HG02885 (cell line): ENCODE results near the gene DOP1B.
A peak's percentile ranks its signal among the peaks of the same experiment; 100 is the strongest.
"Not testable (repeated sequence)": the region's sequence is repeated elsewhere in the genome, so short reads cannot be mapped to it uniquely, and the experiment has no call there.

Source experiments
- ATAC-seq: cut with Tn5 transposase; IDR thresholded peaks from one replicate; pipeline ENCODE4 v1.9.1; 2021; ENCODE audit warnings: mild to moderate bottlenecking; ENCODE audit not compliant: unreplicated experiment, poor library complexity

The DOP1B gene

DNA sequence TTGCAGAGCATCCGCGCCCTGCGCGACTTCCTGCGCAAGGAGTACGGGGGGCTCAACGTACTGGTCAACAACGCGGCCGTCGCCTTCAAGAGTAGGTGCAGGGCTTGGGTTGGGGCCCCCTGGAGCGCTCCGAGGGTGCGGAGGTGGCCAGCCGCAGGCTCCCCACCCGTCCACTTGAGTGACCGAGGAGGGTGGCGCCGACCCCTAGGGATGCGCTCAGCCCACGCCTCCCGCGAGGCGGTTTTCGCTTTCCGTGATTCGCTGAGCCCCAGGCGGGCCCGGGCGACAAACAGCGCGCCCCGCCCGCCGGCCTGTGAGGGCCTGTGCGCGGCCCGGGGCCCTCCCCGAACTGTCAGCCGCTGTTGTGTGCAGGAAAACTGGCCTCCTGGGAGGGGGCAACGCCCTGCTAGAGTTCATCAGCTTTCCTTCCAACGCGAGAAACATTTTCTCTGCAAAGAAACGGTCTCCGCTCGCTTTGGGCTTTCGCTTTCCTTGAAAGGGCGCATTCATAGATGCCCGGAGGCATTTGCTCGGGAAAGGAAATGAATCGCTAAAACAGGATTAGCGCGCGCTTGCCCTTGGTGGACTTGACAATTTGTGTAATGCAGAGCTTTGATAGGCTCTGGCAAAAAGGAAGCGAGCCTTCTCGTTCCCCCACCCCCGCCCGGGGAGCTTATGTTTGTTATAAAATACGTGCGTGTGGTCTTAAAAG lies 21.1 kb upstream of the DOP1B start:
- ATAC-seq, result peak; percentile 73

DNA sequence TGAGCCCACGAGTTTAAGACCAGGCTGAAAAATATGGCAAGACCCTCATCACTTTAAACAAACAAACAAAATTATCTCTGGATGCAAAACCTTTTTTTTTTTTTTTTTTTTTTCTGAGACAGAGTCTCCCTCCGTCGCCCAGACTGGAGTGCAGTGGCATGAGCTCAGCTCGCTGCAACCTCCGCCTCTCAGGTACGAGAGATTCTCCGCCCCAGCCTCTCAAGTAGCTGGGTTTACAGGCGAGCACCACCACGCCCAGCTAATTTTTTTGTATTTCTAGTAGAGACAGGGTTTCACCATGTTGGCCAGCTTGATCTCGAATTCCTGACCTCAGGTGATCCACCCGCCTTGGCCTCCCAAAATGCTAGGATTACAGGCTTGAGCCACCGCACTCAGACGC lies 16.8 kb upstream of the DOP1B start:
- ATAC-seq, result not testable (repeated sequence)

DNA sequence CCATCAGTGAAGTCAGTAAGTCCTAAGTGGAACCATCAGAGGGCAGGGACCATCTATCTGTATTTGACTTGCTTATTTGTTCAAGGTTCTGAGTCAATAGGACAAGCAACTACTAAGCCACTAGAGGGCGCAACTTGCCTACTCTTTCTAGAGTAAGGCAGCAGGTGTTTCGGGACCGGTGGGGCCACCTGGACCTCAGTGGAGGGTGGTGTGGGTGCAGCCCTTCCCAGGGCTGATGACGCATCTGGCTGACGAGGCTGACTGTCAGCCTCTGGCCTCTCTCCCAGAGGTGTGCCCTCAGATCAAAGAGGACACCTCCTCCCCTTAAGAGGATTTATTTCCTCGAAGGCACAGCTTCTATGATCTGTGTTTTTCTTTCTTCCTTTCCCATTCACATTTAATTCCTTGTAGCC lies 15.1 kb upstream of the DOP1B start:
- no peak for ATAC-seq

DNA sequence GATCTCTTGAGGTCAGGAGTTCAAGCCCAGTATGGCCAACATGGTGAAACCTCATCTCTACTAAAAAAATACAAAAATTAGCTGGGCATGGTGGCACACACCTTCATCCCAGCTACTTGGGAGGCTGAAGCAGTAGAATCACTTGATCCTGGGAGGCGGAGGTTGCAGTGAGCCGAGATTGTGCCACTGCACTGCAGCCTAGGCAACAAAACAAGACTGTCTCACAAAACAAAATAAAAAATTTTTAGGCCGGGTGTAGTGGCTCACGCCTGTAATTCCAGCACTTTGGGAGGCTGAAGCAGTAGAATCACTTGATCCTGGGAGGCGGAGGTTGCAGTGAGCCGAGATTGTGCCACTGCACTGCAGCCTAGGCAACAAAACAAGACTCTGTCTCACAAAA lies 12.4 kb upstream of the DOP1B start:
- ATAC-seq, result not testable (repeated sequence)

DNA sequence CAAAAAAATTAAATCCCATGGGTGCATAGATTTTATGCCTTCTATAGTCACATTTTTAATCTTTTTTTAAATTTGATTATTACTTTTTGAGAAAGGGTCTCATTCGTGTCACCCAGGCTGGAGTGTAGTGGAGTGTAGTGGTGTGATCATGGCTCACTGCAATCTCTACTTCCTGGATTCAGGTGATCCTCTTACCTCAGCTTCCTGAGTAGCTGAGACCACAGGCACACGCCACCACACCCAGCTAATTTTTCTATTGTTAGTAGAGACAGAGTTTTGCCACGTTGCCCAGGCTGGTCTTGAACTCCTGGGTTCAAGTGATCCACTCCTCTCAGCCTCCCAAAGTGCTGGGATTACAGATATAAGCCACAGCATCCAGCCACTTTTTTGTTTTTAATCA lies 11.4 kb upstream of the DOP1B start:
- ATAC-seq, result no peak

DNA sequence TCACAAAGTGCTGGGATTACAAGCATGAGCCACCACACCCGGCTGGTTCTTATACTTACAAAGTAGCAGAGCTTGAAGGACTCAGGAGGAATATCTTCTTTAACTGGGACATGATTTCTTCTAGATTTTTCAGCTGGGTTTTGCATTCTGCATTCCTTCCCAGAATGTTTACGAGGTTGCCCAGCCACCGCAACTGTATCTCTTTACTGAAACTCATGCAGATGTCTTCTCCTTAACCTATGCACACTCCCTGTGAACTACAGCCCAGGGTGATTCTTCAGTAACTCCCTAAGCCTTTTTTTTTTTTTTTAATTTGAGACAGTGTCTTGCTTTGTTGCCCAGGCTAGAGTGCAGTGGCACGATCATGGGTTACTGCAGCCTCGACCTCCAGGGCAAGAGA lies 8.7 kb upstream of the DOP1B start:
- ATAC-seq, result no peak

DNA sequence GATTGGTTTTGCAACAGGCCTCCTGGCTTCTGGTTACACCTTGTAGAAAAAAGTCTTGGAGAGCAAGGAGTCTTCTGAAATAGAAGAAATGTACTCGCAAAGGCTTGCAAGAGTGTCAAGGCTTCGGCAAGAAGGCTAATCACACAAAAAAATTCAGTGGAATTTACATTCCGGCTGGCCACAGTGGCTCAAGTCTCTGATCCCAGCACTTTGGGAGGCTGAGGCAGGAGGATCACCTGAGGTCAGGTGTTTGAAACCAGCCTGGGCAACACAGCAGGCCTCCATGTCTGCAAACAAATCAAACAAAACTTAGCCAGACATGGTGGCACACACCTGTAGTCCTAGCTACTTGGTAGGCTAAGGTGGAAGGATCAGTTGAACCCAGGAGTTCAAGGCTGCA lies 7.7 kb upstream of the DOP1B start:
- no peak for ATAC-seq

DNA sequence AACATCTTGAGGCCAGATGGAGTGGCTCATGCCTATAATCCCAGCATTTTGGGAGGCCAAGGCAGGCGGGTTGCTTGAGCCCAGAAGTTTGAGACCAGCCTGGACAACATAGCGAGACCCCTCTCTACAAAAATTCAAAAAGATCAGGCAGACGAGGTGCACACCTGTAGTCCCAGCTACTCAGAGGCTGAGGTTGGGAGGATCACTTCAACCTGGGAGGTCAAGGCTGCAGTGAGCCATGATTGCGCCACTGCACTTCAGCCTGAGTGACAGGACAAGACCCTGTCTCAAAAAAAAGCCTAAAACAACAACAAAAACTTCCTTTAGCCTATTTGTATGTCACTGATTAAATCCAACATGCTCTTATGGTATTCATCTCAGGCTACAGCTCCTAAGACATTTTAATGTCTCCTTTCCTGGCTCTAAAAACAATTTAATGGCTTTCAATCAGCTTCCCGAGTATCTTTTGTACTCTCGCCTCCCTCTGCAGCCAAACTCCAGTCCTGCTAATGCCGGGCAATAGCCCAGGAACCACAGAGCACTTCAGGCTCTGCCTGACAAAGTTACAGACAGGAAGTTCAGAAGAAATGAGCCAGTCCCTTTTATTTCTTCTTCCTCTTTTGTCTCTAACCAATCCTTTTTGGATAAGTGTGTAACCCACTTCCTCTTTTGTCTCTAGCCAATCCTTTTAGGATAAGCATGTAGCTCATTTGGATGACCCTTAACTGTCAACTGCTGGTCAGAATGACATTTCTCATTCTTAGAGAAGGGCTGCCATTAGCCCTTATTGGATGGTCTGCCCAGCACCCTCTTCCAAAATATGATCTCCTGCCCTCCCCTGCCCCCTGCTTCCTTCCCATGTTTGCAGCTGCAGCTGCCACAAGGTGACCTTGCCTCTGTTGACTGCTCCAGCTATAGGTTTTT lies 6.6 kb upstream of the DOP1B start:
- ATAC-seq, result no peak

DNA sequence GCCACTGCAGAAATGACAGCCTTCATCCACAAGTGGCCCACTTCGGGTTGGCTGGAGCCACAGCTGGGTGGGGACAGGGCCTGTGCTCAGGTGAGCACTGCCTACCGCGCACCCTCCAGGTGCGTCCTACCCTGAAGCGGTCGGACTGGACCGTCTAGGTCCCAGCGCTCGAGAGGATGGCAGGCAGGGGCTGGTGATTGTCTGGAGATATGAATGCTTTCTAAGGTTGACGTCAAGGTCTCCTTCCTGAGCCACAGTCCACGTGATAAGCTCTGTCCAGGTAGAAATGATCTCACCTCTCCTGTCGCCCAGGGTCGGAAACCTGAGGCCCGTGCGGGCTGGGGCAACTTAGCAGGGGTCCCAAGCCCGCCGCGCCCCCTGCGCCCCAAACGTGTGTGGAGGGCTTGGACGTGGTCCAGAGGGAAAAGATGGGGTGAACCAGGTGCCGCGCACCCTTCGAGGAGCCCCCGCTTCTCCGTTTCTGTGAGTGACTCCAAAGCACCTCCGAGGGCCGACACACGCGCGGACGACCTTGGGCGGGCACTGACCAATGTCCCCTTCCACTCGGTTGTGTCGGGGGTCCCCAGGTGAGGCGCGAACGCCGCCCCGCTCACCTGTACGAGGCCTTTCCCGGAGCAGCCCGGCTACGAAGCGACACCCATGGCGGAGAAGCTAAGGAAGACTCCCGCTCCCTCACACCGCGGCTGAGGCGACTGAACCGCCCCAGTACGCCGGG lies 853 bp upstream of the DOP1B start:
- ATAC-seq, result no peak

DNA sequence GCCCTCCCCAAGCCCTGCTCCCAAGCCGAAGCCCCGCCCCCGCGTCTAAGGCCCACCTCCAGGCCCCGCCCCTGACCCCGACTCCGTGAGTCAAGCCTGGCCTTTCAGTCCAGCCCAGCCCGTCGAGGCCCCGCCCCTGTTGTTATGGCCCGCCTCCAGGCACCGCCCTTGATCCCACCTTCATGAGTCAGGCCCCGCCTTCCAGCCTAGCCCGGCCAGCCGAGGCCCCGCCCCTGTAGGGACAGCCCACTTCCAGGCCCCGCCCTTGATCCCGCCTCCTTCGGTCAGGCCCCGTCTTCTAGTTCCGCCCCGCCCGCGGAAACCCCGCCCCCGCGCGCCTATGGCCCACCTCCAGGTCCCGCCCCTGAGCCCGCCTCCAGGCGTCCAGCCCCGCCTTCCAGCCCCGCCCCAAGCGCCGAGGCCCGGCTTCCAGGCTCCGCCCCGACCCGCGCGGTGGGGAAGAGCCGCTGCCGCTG lies 247 bp upstream of the DOP1B start:
- peak; percentile 87 for ATAC-seq

DNA sequence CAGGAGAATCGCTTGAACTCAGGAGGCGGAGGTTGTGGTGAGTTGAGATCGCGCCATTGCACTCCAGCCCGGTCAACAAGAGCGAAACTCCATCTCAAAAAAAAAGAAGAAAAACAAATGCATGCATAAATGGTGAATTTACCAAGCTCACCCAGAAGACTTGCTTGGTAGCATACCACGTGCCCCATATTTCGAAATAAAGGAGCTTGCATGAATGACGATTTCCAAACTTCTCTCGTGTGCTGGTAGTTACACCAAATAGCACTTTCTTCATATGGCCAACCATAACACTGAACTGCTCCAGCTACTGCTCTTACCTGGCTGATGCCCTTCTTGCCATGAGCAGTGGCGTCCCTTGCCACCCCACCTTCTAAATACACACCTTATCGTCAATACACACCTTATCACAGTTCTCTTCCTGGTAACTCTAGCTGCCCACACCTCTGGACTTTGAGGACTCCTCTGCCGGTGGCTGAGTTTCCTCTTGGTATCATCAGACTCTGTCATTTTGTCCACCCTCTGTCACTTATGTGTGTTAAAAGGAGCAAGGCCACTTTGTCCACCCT lies 2.8 kb downstream of the DOP1B start:
- no peak for ATAC-seq

DNA sequence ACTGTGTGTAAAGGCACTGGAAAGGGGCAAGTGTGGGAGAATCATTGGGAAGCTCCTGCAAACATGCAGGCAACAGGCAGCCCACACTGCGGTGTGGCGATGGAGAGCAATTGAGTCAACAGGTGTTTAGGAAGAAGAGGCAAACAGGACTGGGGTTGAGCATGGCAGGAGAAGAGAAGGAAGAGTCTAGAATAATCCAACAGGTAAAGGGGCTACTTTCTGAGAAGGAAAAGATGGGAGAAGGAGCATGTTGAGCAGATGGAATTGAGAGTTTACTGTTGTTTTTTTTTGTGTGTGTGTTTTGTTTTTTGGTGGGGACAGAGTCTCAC lies 4.2 kb downstream of the DOP1B start:
- no peak for ATAC-seq

DNA sequence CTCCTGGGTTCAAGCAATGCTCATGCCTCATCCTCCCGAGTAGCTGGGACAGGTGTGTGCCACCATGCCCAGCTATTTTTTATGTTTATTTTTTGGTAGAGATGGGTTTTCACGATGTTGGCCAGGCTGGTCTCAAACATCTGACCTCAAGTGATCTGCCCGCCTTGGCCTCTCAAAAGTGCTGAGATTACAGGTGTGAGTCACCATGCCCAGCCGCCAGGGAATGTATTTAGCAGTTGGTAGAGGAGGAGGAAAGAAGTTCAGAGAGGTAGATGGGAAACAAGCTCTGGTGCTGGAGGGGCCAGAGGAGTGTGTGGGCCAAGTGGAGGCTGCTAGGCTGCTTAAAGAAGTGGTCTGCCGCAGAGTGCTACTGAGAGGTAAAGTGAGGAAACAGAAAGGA lies 6.0 kb downstream of the DOP1B start:
- no peak for ATAC-seq

DNA sequence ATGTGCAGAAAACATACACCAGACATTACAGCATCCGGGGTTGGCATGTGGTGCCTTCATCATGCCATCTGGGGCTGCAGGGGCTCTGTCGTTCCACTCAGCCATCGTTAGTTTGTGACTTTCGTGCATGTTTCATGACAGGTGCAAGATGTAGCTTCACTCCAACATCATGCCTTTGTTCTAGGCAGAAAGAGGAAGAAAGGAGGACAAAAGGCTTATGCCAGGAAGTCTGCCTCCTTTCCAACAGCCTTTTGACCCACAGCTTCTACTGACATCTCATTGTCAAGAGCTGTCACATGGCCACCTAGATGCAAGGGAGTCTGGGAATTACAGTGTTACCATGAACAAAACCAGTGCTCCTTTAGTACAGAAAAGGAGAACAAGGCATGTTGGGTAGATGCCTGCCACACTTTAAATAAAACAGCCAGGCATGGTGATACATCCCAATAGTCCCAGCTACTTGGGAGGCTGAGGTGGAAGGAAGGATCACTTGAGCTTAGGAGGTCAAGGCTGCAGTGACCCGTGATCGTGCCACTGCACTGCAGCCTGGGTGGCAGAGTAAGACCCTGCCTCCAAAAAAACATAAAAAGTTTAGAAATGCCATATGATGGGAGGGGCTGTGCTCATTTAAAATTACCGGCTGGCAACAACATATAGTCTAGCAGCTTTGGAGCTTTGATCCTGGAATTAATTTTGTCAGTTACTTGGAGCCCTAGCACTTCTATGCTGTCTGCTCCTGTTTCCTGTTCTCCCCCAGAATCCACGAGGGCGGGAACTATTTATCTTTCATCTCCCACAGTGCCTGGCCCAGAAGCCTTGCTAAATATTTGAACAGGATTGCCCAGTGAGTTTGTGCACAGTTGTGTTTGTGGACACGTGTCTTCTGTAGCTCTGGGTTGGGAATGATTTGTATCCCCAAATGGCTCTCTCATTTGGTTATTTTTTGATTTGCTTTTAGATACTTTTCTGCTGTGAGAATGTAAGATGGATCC lies 7.4 kb downstream of the DOP1B start:
- no peak for ATAC-seq

DNA sequence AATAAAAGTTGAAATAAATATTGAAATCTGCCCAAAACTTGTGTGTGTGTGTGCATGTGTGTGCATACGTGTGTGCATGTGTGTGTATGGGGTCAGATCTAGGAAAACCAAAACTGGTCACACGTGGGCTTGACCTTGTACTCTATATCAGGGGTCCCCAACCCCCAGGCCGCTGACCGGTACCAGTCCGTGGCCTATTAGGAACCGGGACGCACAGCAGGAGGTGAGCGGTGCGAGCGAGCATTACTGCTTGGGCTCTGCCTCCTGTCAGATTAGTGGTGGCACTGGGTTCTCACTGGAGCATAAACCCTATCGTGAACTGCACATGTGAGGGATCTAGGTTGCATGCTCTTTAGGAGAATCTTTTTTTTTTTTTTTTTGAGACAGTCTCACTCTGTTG lies 8.7 kb downstream of the DOP1B start:
- no peak for ATAC-seq

DNA sequence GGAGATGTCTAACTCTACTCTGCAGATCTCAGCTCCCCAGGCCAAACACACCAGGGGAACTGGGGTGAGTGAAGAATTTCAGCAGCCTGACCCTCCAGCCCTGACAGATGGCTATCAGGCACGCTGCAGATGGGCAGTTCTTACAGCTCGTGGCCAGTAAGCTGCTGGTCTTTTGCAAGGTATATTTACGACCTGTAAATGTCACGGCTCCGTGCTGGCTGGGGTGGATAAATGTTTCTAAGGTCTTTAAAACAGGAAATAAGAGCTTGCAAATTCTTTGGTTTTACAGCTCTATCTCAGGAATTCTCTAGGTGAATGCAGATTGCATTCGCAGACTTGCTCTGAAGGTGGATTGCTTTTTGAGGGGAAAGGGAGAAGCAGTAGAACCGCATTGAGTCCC lies 10.1 kb downstream of the DOP1B start:
- ATAC-seq, result no peak

DNA sequence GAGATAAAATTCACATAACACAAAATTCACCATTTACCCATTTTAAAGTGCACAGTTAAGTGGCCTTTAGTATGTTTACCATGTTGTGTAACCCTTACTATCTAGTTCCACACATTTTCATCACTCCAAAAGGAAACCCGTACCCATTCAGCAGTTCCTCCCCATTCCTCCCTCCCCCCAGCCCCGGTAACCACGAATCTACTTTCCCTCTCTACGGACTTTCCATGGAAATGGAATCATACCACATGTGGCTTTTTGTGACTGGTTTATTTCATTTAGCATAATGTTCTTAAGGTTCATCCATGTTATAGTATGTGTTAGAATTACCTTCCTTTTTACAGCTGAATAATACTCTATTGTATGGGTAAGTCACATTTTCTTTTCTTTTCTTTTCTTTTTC lies 10.9 kb downstream of the DOP1B start:
- no peak for ATAC-seq

DNA sequence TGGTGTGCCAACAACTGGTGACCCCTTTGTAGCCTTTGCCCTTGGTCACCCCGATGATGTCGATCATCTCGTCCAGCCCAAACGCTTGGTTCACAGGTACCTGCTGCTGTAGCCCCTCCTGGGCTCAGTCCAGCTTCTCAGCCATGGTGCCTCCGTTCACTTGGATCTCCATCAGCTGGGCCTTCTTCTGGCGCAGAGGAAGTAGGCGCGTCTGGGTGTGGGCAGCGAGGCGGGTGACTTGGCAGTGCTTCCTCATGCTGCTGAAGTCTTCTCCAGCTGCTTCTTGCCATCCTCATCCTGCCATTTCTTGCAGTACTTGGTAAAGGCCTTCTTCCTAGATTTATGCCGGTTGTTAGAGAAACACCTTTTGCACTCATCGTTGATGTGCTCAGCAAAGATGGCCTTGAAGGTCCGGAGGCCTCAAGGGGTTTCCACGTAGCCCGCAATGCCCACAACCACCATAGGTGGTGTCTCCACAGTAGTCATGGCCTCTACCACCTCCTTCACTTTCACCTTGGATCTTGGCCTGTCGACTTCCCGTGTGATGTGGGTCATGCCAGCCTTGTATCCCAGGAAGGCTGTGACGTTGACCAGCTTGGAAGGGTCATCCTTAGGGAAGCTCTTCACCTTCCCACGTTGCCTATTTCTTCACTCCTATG lies 13.0 kb downstream of the DOP1B start:
- ATAC-seq, result no peak

DNA sequence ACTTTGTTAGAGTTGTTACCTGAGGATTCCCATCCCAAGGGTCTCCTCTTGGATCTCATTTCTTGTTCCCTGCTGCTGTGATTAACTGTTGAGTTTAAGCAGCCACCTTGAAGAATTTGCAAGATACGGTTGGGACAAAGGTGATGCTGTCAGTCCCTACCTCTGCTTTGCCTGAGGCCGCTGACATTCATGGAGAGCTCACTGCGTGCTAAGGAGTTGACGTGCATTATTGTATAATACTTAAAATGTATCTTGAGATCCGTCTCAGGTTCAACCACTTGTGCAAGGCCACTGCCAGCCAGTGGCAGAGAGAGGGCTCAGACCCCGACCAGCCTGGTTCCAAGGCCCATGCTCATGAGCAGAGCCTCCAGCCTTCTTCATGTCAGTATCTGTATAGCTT lies 14.2 kb downstream of the DOP1B start:
- no peak for ATAC-seq
